Central memory CD8-positive, alpha-beta T cell (primary cell): ENCODE measurements around the gene PSMG3.

Experiments used
- ATAC-seq: fragments of 150-1000 bp; cut with Tn5 transposase; replicated peaks from 2 replicates; pipeline ENCODE4 v1.10.0; 2022; ENCODE audit warnings: mild to moderate bottlenecking, moderate FRiP score, moderate number of reproducible peaks; ENCODE audit not compliant: poor library complexity, severe bottlenecking; ENCODE audit errors: extremely low read depth
- DNase-seq, 2 donors: peaks; one replicate each; pipeline ENCODE4 v3.0.0; 2021; ENCODE audit warnings: low spot score in 2 of 2
- H3K27ac Mint-ChIP-seq: one replicate; pipeline ENCODE4 v1.8.0; 2022; ENCODE audit warnings: low read depth, mild to moderate bottlenecking, moderate library complexity, mixed read lengths
- H3K27me3 Mint-ChIP-seq: one replicate; pipeline ENCODE4 v1.8.0; 2022; ENCODE audit warnings: mixed read lengths
- H3K36me3 Mint-ChIP-seq: one replicate; pipeline ENCODE4 v1.8.0; 2022; ENCODE audit warnings: mild to moderate bottlenecking, moderate library complexity, mixed read lengths; ENCODE audit not compliant: insufficient read depth
- H3K4me1 Mint-ChIP-seq: one replicate; pipeline ENCODE4 v1.8.0; 2022; ENCODE audit warnings: mixed read lengths
- H3K4me3 Mint-ChIP-seq: one replicate; pipeline ENCODE4 v1.8.0; 2022; ENCODE audit warnings: mild to moderate bottlenecking, moderate library complexity, mixed read lengths
- H3K9me3 Mint-ChIP-seq: one replicate; pipeline ENCODE4 v1.8.0; 2022; ENCODE audit warnings: mixed read lengths

Gene PSMG3

GRCh38 chr7:1603346-1604225 is 33.8 kb upstream of the PSMG3 start:
- no peak for DNase-seq
- ATAC-seq = no peak
- Mint-ChIP-seq H3K36me3 (peaks cover 1% of the 10 kb centered on the region), H3K27me3 (peaks cover 67% of the 10 kb centered on the region), H3K9me3 (no peaks in the 10 kb centered on the region), H3K27ac (no peak overlapping the region), H3K4me3 (no peak overlapping the region), H3K4me1 (peaks cover 6% of the 10 kb centered on the region)

- H3K36me3 Mint-ChIP-seq = peaks cover 1% of the 10 kb centered on the region
- peaks cover 6% of the 10 kb centered on the region for H3K4me1 Mint-ChIP-seq
- H3K27me3 Mint-ChIP-seq = peaks cover 70% of the 10 kb centered on the region
- H3K27ac Mint-ChIP-seq = no peak overlapping the region
- ATAC-seq = no peak
- H3K4me3 Mint-ChIP-seq = no peak overlapping the region
- no peak for DNase-seq
- no peaks in the 10 kb centered on the region for H3K9me3 Mint-ChIP-seq
Measured at GRCh38 chr7:1602386-1602785, 32.6 kb upstream of the PSMG3 start.

- H3K36me3 Mint-ChIP-seq = peaks cover 1% of the 10 kb centered on the region
- ATAC-seq = no peak
- H3K27me3 Mint-ChIP-seq = peaks cover 70% of the 10 kb centered on the region
- H3K4me1 Mint-ChIP-seq = peaks cover 2% of the 10 kb centered on the region
- H3K9me3 Mint-ChIP-seq = no peaks in the 10 kb centered on the region
- H3K4me3 Mint-ChIP-seq = no peak overlapping the region
- DNase-seq = no peak
- H3K27ac Mint-ChIP-seq = no peak overlapping the region
Measured at GRCh38 chr7:1601956-1602355, 32.1 kb upstream of the PSMG3 start.

GRCh38 chr7:1599640-1600395 is 30.0 kb upstream of the PSMG3 start:
- Mint-ChIP-seq H3K27me3 (peaks cover 78% of the 10 kb centered on the region), H3K4me3 (no peak overlapping the region), H3K4me1 (no peaks in the 10 kb centered on the region), H3K27ac (no peak overlapping the region), H3K36me3 (peaks cover 4% of the 10 kb centered on the region), H3K9me3 (no peaks in the 10 kb centered on the region)
- ATAC-seq (no peak), DNase-seq (no peak)

GRCh38 chr7:1598961-1599639 is 29.3 kb upstream of the PSMG3 start:
- Mint-ChIP-seq H3K36me3 (peaks cover 4% of the 10 kb centered on the region), H3K4me1 (no peaks in the 10 kb centered on the region), H3K9me3 (no peaks in the 10 kb centered on the region), H3K27me3 (peaks cover 83% of the 10 kb centered on the region), H3K4me3 (no peak overlapping the region), H3K27ac (no peak overlapping the region)
- DNase-seq = no peak
- ATAC-seq = no peak

- ATAC-seq (no peak), DNase-seq (no peak)
- H3K4me3 Mint-ChIP-seq = no peak overlapping the region
- H3K27me3 Mint-ChIP-seq = peaks cover 87% of the 10 kb centered on the region
- no peak overlapping the region for H3K27ac Mint-ChIP-seq
- peaks cover 4% of the 10 kb centered on the region for H3K36me3 Mint-ChIP-seq
- no peaks in the 10 kb centered on the region for H3K9me3 Mint-ChIP-seq
- H3K4me1 Mint-ChIP-seq = no peaks in the 10 kb centered on the region
Measured at GRCh38 chr7:1598286-1598685, 28.5 kb upstream of the PSMG3 start.

- no peaks in the 10 kb centered on the region for H3K9me3 Mint-ChIP-seq
- ATAC-seq (no peak), DNase-seq (no peak)
- no peak overlapping the region for H3K4me3 Mint-ChIP-seq
- H3K36me3 Mint-ChIP-seq = peaks cover 4% of the 10 kb centered on the region
- H3K4me1 Mint-ChIP-seq = peaks cover 4% of the 10 kb centered on the region
- H3K27ac Mint-ChIP-seq = no peak overlapping the region
- H3K27me3 Mint-ChIP-seq = peaks cover 87% of the 10 kb centered on the region
Measured at GRCh38 chr7:1597791-1598190, 28.0 kb upstream of the PSMG3 start.

- Mint-ChIP-seq H3K4me1 (peaks cover 10% of the 10 kb centered on the region), H3K27me3 (peaks cover 90% of the 10 kb centered on the region), H3K4me3 (no peak overlapping the region), H3K27ac (no peak overlapping the region), H3K9me3 (no peaks in the 10 kb centered on the region), H3K36me3 (peaks cover 4% of the 10 kb centered on the region)
- ATAC-seq (no peak), DNase-seq (no peak)
Measured at GRCh38 chr7:1597066-1597760, 27.4 kb upstream of the PSMG3 start.

- Mint-ChIP-seq H3K4me1 (peaks cover 17% of the 10 kb centered on the region), H3K27ac (no peak overlapping the region), H3K27me3 (peaks cover 90% of the 10 kb centered on the region), H3K9me3 (no peaks in the 10 kb centered on the region), H3K36me3 (peaks cover 4% of the 10 kb centered on the region), H3K4me3 (no peak overlapping the region)
- DNase-seq (no peak), ATAC-seq (no peak)
Measured at GRCh38 chr7:1596181-1597043, 26.6 kb upstream of the PSMG3 start.

GRCh38 chr7:1595636-1596035 is 25.8 kb upstream of the PSMG3 start:
- Mint-ChIP-seq H3K36me3 (peaks cover 2% of the 10 kb centered on the region), H3K4me1 (peaks cover 19% of the 10 kb centered on the region), H3K27me3 (peaks cover 90% of the 10 kb centered on the region), H3K27ac (no peak overlapping the region), H3K4me3 (no peak overlapping the region), H3K9me3 (no peaks in the 10 kb centered on the region)
- ATAC-seq = no peak
- DNase-seq = no peak

- no peak for ATAC-seq
- Mint-ChIP-seq H3K9me3 (no peaks in the 10 kb centered on the region), H3K36me3 (peaks cover 2% of the 10 kb centered on the region), H3K27me3 (peaks cover 93% of the 10 kb centered on the region), H3K4me3 (no peak overlapping the region), H3K4me1 (peaks cover 19% of the 10 kb centered on the region), H3K27ac (no peak overlapping the region)
- DNase-seq = no peak
Measured at GRCh38 chr7:1595027-1595426, 25.2 kb upstream of the PSMG3 start.
